ENCODE results near the gene HLA-DOA.

DNA sequence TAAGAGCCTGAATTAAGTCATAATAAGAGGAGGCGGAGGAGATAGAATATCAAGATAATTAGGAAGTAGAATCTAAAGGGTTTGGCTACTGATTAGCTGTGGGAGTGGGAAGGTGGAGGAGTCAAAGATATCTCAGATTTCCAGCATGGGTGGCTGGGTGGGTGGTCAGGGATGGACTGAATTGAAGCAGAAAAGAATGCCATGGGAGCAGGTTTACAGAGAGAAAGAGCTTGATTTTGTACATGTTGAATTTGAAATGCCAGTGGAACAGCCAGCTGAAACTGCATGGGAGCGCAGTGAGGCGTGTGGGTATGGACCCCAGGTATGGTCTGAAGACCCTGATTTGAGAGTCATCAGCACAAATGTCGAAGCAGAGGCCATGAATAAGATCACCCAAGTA lies 55.1 kb downstream of the HLA-DOA start:
- TF ChIP-seq CTCF (IDR thresholded peaks at IDR 0.05; ENCODE audit: insufficient read depth, low read depth, low read length) (no peak), EZH2 (IDR thresholded peaks at IDR 0.05; ENCODE audit: insufficient read depth, low read length) (no peak)

All from astrocyte (in vitro differentiated cells and primary cell).